ACC112 (cell line): ENCODE data around the gene CFAP46.

Source experiments
- H2AFZ ChIP-seq: fragments of 200-600 bp; sonication (generic); one replicate; pipeline ENCODE4 v1.6.0; 2017; ENCODE audit warnings: antibody characterized with exemption, low read length; ENCODE audit not compliant: unreplicated experiment
- H3K27ac ChIP-seq: fragments of 200-600 bp; sonication (generic); 2 replicates; pipeline ENCODE4 v1.5.1; 2014; ENCODE audit warnings: low read depth, mild to moderate bottlenecking, antibody characterized with exemption, low read length, moderate library complexity
- H3K27me3 ChIP-seq: fragments of 200-600 bp; sonication (generic); 2 replicates; pipeline ENCODE4 v1.6.1; 2014; ENCODE audit warnings: mild to moderate bottlenecking, antibody characterized with exemption, low read length, moderate library complexity, mixed read lengths; ENCODE audit not compliant: insufficient read depth
- H3K36me3 ChIP-seq: fragments of 200-600 bp; sonication (generic); 2 replicates; pipeline ENCODE4 v1.6.1; 2016; ENCODE audit warnings: mild to moderate bottlenecking, antibody characterized with exemption, low read length, moderate library complexity, mixed read lengths; ENCODE audit not compliant: insufficient read depth
- H3K4me1 ChIP-seq: fragments of 200-600 bp; sonication (generic); one replicate; pipeline ENCODE4 v1.6.1; 2016; ENCODE audit warnings: low read length, mixed read lengths; ENCODE audit not compliant: insufficient read depth, unreplicated experiment, control insufficient read depth
- H3K4me3 ChIP-seq: fragments of 200-600 bp; sonication (generic); 2 replicates; pipeline ENCODE4 v1.5.1; 2014; ENCODE audit warnings: mild to moderate bottlenecking, low read depth, low read length
- H3K79me2 ChIP-seq: fragments of 200-600 bp; sonication (generic); one replicate; pipeline ENCODE4 v1.6.0; 2016; ENCODE audit warnings: low read length; ENCODE audit not compliant: control insufficient read depth, unreplicated experiment, insufficient read depth

CFAP46 gene

DNA sequence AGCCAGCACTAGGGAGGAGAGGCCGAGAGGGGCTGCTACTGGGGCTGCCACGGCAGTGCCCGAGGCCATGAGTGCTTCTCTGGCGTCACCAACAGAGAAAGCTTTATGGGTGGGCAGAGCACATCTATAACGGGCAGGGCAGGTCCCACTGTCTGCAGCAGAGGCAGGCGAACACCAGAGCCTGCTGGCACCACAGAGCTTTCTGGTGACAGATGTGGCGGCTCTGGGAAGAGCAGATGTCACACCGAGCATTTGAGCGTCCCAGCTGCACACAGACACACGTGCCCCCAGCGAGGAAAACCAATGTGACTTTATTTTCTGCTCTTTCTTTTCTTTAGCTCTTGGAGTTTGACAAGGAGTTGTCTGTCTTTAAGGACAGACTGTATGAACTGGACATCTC is 176.9 kb downstream of the CFAP46 start:
- no peaks in the 10 kb centered on the region; the same call in 1 of the 2 replicates for H3K36me3 ChIP-seq
- no peak overlapping the region for H3K27ac ChIP-seq
- H3K27me3 ChIP-seq: no peaks in the 10 kb centered on the region
- no peaks in the 10 kb centered on the region for H3K79me2 ChIP-seq
- H2AFZ ChIP-seq: no peak overlapping the region
- no peaks in the 10 kb centered on the region for H3K4me1 ChIP-seq
- H3K4me3 ChIP-seq: no peak overlapping the region

DNA sequence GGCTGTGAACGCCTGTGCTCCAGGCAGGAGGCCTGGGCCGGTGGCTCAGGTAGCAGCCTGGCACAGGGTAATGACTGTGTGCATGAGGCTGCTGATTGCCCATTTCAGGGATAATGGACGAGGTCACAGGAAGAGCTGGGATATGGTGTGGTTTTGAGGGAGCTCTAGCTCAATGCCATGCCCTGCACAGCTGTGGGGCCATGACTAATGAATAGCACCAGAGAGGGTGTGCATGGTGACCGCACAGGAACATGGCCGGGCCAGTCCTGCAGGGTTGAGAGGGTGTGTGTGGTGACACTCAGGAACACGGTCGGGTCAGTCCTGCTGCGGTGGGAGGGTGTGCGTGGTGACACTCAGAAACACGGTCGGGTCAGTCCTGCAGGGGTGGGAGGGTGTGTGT is 178.3 kb downstream of the CFAP46 start:
- Histone ChIP-seq H3K4me1 (no peaks in the 10 kb centered on the region), H3K4me3 (no peak overlapping the region), H3K36me3 (no peaks in the 10 kb centered on the region; the same call in 1 of the 2 replicates), H2AFZ (no peak overlapping the region), H3K27me3 (no peaks in the 10 kb centered on the region), H3K79me2 (no peaks in the 10 kb centered on the region), H3K27ac (no peak overlapping the region)

GRCh38 chr10:132763545-132763944 is 178.8 kb downstream of the CFAP46 start:
- H3K79me2 ChIP-seq: no peaks in the 10 kb centered on the region
- H3K36me3 ChIP-seq: no peaks in the 10 kb centered on the region
- H3K27me3 ChIP-seq: no peaks in the 10 kb centered on the region
- no peaks in the 10 kb centered on the region for H3K4me1 ChIP-seq
- H2AFZ ChIP-seq: no peak overlapping the region
- H3K27ac ChIP-seq: no peak overlapping the region
- H3K4me3 ChIP-seq: no peak overlapping the region

DNA sequence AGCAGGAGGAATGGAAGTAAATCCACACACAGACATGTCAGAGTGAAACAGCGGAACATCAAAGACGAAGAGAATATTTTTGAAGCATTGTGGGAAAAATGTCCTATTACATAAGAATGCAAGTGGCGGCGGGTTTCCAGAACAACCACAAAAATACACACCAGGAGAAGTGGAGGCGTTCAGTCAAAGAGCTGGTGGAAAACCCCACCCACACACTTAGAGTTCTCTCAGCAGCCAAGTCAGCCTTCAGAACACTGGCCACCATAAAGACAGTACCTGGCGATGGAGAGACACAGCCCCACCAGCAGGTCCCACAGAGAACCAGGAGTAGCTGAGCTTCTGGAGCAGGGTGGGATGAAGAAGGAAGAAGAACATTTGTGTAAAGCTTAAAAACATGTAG is 180.1 kb downstream of the CFAP46 start:
- H3K4me1 ChIP-seq: no peaks in the 10 kb centered on the region

DNA sequence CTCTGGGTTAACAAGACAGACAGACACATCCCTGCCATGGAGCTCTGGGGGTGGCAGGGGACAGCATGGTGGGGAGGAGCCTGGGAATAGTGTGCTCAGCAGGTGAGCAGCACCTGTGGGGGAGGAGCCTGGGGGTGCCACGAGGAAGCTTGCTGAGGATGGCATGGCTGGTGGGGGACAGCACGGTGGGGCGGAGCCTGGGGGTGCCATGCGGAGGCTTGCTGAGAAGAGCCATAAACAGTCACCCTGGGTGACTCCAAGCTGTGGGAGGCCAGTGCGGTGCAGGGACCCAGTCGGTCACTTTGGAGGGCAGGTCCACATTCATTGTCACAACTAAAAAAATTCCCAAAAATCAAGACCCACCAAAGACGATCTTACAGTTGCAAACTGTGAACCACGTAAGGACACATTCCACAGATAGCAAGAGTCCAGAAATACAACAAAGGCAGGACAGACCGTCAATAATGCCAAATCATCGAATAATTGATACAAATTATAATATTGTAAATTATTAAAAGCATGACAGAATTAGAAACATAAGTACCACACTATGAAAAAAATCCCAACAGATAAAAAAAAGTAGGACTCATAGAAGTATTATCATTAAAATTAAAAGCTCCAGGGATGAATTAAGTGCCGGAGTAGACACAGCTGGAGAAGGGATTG is 180.8 kb downstream of the CFAP46 start:
- Histone ChIP-seq H3K4me3 (no peak overlapping the region), H3K79me2 (no peaks in the 10 kb centered on the region), H2AFZ (no peak overlapping the region), H3K27ac (no peak overlapping the region), H3K36me3 (no peaks in the 10 kb centered on the region), H3K27me3 (no peaks in the 10 kb centered on the region), H3K4me1 (no peaks in the 10 kb centered on the region)

More for the DNA sequence above, 180.1 kb downstream of the CFAP46 start:
- Histone ChIP-seq H3K4me3 (no peak overlapping the region), H3K27ac (no peak overlapping the region), H3K79me2 (no peaks in the 10 kb centered on the region), H2AFZ (no peak overlapping the region), H3K27me3 (no peaks in the 10 kb centered on the region), H3K36me3 (no peaks in the 10 kb centered on the region)

GRCh38 chr10:132758865-132759264 is 183.5 kb downstream of the CFAP46 start:
- Histone ChIP-seq H3K4me1 (no peaks in the 10 kb centered on the region), H3K27me3 (no peaks in the 10 kb centered on the region), H3K36me3 (peaks cover 3% of the 10 kb centered on the region; the same call in 1 of the 2 replicates), H2AFZ (no peak overlapping the region), H3K4me3 (no peak overlapping the region), H3K79me2 (no peaks in the 10 kb centered on the region), H3K27ac (no peak overlapping the region)
